Thyroid gland (tissue), 4 donors: Measurements from ENCODE around the gene ANKRD12. TPM values are rescaled to one million over a fixed set of nuclear protein-coding genes. Genes with fewer than 3 reads are reported as not detected.

ENCODE experiments used
- DNase-seq, 2 donors: peaks; one replicate each; pipeline ENCODE4 v3.0.0-alpha.2; 2019
- H3K27ac ChIP-seq, 3 donors: fragments of 200-600 bp; sonication (generic); 1 replicate in 2 of 3; 2 replicates in 1 of 3; pipeline ENCODE4 v1.5.1; 2016 to 2019; ENCODE audit warnings: mild to moderate bottlenecking in 1 of 3, moderate library complexity in 1 of 3
- H3K27me3 ChIP-seq: fragments of 200-600 bp; sonication (generic); one replicate; pipeline ENCODE4 v1.5.1; 2019
- H3K36me3 ChIP-seq, 2 donors: fragments of 200-600 bp; sonication (generic); one replicate each; pipeline ENCODE4 v1.5.1; 2016 to 2019
- H3K4me1 ChIP-seq, 2 donors: fragments of 200-600 bp; sonication (generic); one replicate each; pipeline ENCODE4 v1.5.1; 2017 to 2019
- H3K4me3 ChIP-seq, 3 donors: fragments of 200-600 bp; sonication (generic); replicated peaks in 1 of 3; 1 replicate in 2 of 3; 2 replicates in 1 of 3; pipeline ENCODE4 v1.5.1; 2016; ENCODE audit warnings: mild to moderate bottlenecking in 1 of 3
- H3K9me3 ChIP-seq: fragments of 200-600 bp; sonication (generic); one replicate; pipeline ENCODE4 v1.5.1; 2017
- POLR2A ChIP-seq, 2 donors: fragments of 450-650 bp; IDR thresholded peaks; one replicate each; pipeline ENCODE4 v1.6.1; 2017; ENCODE audit warnings: antibody characterized with exemption in 2 of 2, mild to moderate bottlenecking in 2 of 2, moderate library complexity in 1 of 2
- WGBS, 2 donors: methylation state at CpG; one replicate each; pipeline ENCODE4 v1.1.5; 2017; 5-methylcytosine and 5-hydroxymethylcytosine counted together
- intact Hi-C: fragments of 100-400 bp; cut with DNase I; formaldehyde crosslinking; loops from one replicate; pipeline ENCODE4 v1.15.1; 2023
- total RNA-seq, 4 donors: library from RNA; depleted of rRNA; stranded (reverse); fragments of >200 nt; gene quantifications; one replicate each; pipeline ENCODE4 v1.2.3, GENCODE V29; 2016
- TF ChIP-seq, protein P1 (sequence below), 6 experiments: fragments of 200-600 bp in 3 of 6; fragments of 450-650 bp in 3 of 6; sonication (generic) in 3 of 6; IDR thresholded peaks; one replicate each; pipeline ENCODE4 v1.5.1; 2016 to 2019; ENCODE audit warnings: antibody characterized with exemption in 6 of 6, mild to moderate bottlenecking in 2 of 6, inconsistent platforms in 1 of 6, moderate library complexity in 1 of 6

ANKRD12 gene
- total RNA-seq, 4 donors from 2014 or later, result 74.6 to 155 (median 109) TPM

DNA sequence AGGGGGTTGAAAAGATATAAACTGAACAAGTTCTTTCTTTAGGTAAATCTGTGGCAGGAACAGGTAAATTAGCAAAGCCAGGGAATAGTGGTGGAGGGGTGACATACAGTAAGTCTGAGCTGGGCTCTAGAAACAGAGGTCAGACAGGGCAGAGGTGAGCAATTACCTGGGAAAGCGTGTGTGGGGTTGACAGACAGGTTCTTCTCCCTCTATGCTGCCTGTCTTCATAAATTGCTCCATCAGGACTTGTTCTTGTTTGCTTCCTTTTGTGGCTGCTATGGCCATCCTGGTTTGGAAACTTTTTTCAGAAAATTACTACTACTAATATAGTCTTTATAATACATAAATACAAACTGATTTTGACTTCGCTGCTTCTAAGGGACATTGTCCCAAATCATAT lies 3.4 kb upstream of the ANKRD12 start:
- DNase-seq, result no peak
- peaks cover 9 to 12% of the 10 kb centered on the region in 2 donors for H3K4me1 ChIP-seq
- TF ChIP-seq, protein P1, sequence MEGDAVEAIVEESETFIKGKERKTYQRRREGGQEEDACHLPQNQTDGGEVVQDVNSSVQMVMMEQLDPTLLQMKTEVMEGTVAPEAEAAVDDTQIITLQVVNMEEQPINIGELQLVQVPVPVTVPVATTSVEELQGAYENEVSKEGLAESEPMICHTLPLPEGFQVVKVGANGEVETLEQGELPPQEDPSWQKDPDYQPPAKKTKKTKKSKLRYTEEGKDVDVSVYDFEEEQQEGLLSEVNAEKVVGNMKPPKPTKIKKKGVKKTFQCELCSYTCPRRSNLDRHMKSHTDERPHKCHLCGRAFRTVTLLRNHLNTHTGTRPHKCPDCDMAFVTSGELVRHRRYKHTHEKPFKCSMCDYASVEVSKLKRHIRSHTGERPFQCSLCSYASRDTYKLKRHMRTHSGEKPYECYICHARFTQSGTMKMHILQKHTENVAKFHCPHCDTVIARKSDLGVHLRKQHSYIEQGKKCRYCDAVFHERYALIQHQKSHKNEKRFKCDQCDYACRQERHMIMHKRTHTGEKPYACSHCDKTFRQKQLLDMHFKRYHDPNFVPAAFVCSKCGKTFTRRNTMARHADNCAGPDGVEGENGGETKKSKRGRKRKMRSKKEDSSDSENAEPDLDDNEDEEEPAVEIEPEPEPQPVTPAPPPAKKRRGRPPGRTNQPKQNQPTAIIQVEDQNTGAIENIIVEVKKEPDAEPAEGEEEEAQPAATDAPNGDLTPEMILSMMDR (IDR thresholded peaks at IDR 0.05), result no peak
- TF ChIP-seq POLR2A (IDR thresholded peaks at IDR 0.05), result no peak
- no peaks in the 10 kb centered on the region for H3K27me3 ChIP-seq
- no peak overlapping the region for H3K27ac ChIP-seq
- intact Hi-C loops, result loop anchor here (10.0 kb wide), 1 partner anchor 202 kb away; the partner anchor contains the start of gene TWSG1
- H3K4me3 ChIP-seq, result no peak overlapping the region
- H3K9me3 ChIP-seq, result no peaks in the 10 kb centered on the region
- peaks cover 13 to 22% of the 10 kb centered on the region in 2 donors for H3K36me3 ChIP-seq
- 95% methylated on average over 2 of the region's 2 CpGs for WGBS, 2 donors

DNA sequence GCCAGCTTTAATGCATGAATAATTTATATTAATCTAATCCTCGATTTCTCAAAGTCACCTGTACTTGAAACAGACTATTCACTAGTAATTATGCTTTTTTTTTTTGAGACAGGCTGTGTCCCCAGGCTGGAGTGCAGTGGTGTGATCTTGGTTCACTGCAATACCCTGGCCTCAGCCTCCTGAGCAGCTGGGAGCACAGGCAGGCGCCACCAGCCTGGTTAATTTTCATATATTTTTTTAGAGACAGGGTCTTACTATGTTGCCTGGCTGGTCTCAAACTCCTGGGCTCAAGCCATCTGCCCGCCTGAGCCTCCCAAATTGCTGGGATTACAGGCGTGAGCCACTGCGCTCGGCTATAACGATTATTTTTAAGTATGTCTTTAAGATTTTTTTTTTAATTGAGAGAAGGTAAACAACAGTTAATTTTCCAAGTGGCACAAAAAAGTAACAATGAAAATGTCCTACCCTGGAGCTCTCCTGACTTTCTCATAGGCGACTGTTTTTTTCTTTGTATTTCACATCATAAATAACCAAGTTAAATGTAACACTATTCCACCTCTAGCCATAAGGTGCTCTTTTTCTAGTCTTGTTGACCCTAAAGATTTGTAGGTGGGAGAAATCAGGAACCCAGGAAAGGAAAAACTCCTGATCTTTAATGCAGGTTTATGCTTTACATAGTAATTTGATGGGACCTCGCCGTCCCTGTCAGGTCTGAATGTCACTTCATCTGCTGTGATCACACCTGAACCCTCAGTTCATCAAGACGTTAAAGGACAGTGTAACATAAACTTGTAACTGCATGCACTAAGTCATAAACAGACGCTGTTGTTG lies 1.3 kb upstream of the ANKRD12 start:
- Histone ChIP-seq H3K4me3 (peak overlapping the region; percentile 71 to 74 (median 74)), H3K9me3 (no peaks in the 10 kb centered on the region), H3K4me1 (peaks cover 29 to 30% of the 10 kb centered on the region in 2 donors), H3K27me3 (no peaks in the 10 kb centered on the region), H3K36me3 (peaks cover 8% of the 10 kb centered on the region in 2 donors), H3K27ac (peak overlapping the region; percentile 94 to 98 (median 98))
- TF ChIP-seq, protein P1 (IDR thresholded peaks at IDR 0.05), result no peak
- no peak for TF ChIP-seq POLR2A (IDR thresholded peaks at IDR 0.05)
- no peak for DNase-seq
- intact Hi-C loops, result loop anchor here (10.0 kb wide), 1 partner anchor 200 kb away; the partner anchor contains the start of gene TWSG1
- 63 to 64% methylated on average over 12 of the region's 12 CpGs for WGBS, 2 donors

DNA sequence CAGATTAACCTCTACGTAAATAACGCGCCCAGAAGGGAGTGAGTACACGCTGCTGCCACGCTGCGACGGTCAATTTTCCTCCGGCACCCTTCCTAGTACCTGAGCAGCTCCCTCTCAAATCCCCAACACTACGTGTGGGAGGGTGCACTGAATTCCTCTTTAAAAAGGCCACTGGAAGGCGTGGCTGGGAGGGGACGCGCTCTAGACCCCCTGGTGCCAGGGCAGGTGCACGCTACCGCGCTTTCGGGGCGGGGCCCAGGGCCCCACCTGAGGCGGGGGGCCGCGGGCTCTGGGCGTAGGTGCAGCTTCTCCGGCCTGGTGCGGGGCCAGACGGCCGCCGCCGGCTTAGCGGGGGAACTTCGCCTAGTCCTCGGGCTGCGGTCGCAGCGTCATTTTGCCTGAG lies 668 bp upstream of the ANKRD12 start:
- H3K27ac ChIP-seq, result peak overlapping the region; percentile 94 to 98 (median 98)
- TF ChIP-seq, protein P1 (IDR thresholded peaks at IDR 0.05), result no peak
- no peak for TF ChIP-seq POLR2A (IDR thresholded peaks at IDR 0.05)
- peaks cover 6% of the 10 kb centered on the region in 2 donors for H3K36me3 ChIP-seq
- H3K9me3 ChIP-seq, result no peaks in the 10 kb centered on the region
- intact Hi-C loops, result loop anchor here (2.0 to 10.0 kb wide), 2 partner anchors 33 to 199 kb away; partner anchors contain the start of genes NDUFV2 and TWSG1
- WGBS, 2 donors, result 0 to 3% methylated on average over 9 to 10 of the region's 33 CpGs
- H3K4me3 ChIP-seq, result peak overlapping the region; percentile 71 to 74 (median 74)
- DNase-seq, result peak; percentile 72 to 73
- H3K27me3 ChIP-seq, result no peaks in the 10 kb centered on the region
- peaks cover 34% of the 10 kb centered on the region in 2 donors for H3K4me1 ChIP-seq

DNA sequence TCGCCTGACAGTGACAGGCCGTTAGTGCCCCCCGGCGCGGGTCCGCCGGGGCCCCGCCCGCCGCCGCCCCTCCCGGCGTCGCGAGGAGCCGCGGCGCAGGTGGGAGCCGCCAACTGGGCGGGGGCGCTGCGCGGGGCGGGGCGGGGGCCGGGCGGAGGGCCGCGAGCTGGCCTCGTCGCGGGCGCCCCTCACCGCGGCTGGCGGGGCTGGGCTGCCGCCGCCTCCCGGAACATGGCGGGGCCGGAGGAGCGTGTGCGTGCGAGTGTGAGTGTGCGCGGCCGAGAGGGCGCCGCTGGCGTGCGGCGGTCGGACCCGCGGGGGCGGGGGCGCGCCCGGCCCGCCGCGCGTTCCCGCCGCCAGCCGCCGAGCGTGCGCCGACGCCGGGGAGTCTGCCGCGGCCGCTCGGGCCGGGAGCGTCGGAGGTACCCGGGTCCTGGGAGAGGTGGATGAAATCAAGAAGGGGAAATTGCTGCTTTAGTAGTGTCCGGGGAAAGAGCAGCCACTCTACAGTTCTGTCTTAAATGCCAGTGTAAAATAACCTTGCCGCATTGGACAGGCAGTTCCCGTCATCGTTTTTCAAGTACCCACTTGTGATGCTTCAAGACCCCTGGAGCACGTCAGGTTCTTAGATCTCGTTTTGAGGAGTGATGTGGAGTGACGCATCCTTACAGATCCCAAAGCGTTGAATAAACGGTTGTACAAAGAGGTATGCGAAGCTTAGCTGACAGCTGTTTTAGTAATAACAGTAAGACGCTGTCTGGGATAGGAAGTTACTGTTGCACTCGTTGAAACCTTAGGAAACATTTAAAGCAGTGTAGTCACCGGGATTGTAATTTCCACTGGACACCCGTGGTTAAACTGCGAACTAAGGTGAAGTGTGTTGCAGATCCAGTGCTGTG lies 836 bp downstream of the ANKRD12 start:
- Histone ChIP-seq H3K4me1 (peaks cover 49% of the 10 kb centered on the region in 2 donors), H3K27ac (peak overlapping the region; percentile 98), H3K36me3 (peaks cover 3 to 4% of the 10 kb centered on the region in 2 donors), H3K27me3 (no peaks in the 10 kb centered on the region), H3K9me3 (no peaks in the 10 kb centered on the region), H3K4me3 (peak overlapping the region; percentile 63 to 71 (median 65))
- intact Hi-C loops, result loop anchor here (2.0 to 10.0 kb wide), 2 partner anchors 35 to 197 kb away; partner anchors contain the start of genes NDUFV2 and TWSG1
- WGBS, 2 donors, result 0% methylated on average over 16 to 23 of the region's 95 CpGs
- peak; percentile 63 to 64 for DNase-seq
- TF ChIP-seq, protein P1 (IDR thresholded peaks at IDR 0.05), result no peak
- peak in 1 of 2 donors; percentile 57 for TF ChIP-seq POLR2A (IDR thresholded peaks at IDR 0.05)
